ENCODE results near the gene PLCD4. TPM values are rescaled to one million over a fixed set of nuclear protein-coding genes. Genes with fewer than 3 reads are reported as not detected.

The PLCD4 gene
- polyA plus RNA-seq, 1 donor from 2014 or later, result 4.9 TPM

DNA sequence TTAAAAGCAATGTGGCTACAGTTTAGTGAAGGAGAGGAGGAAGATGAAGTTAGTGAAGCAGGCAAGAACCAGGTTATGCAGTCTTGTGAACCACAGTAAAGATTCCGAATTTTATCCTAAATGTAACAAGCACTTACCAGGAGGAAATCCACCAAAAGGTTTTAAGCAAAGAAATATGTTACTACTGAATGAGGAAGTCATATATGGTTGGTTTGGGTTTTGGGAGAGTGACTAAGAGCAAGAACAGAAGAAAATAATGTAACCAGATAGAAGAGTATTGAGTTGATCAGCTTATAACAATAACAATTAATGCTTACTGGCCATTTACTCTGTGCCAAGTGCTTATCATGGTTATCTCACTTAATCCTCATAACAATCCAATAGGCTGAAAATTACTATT is 41.4 kb upstream of the PLCD4 start:
- Histone ChIP-seq H3K9me3 (ENCODE audit: low read length) (no peaks in the 10 kb centered on the region), H3K79me2 (replicated peaks; ENCODE audit: insufficient read depth, low read length) (peaks cover 68% of the 10 kb centered on the region), H3K9me2 (ENCODE audit: insufficient read depth, low read length) (no peaks in the 10 kb centered on the region), H3K9ac (ENCODE audit: low read length) (no peak overlapping the region), H4K20me1 (ENCODE audit: insufficient read depth) (no peaks in the 10 kb centered on the region), H3K4me3 (ENCODE audit: low read length) (peak overlapping the region; percentile 67), H3K27me3 (ENCODE audit: insufficient read depth, low read depth, low read length) (no peaks in the 10 kb centered on the region), H3K27ac (ENCODE audit: low read length) (no peak overlapping the region), H3K36me3 (ENCODE audit: insufficient read depth, low read length) (no peaks in the 10 kb centered on the region), H2AFZ (ENCODE audit: low read depth, low read length) (no peak overlapping the region), H3F3A (ENCODE audit: insufficient read depth, low read length, poor library complexity, severe bottlenecking) (no peaks in the 10 kb centered on the region), H3K4me2 (ENCODE audit: low read length) (peak overlapping the region; percentile 10)
- no peak for TF ChIP-seq REST (IDR thresholded peaks at IDR 0.05; ENCODE audit: borderline replicate concordance)
- no peak for TF ChIP-seq MXI1 (conservative IDR thresholded peaks at IDR 0.05; ENCODE audit: poor library complexity, severe bottlenecking)
- TF ChIP-seq SMC3 (conservative IDR thresholded peaks at IDR 0.05; ENCODE audit: poor library complexity), result no peak

GRCh38 chr2:218567797-218568189 is 39.9 kb upstream of the PLCD4 start:
- peak overlapping the region; percentile 67 for H3K4me3 ChIP-seq (ENCODE audit: low read length)
- H3K27me3 ChIP-seq (ENCODE audit: insufficient read depth, low read depth, low read length), result no peaks in the 10 kb centered on the region
- TF ChIP-seq EZH2 (IDR thresholded peaks at IDR 0.05; ENCODE audit: borderline replicate concordance, insufficient read depth, low read length, poor library complexity, severe bottlenecking) (no peak), REST (IDR thresholded peaks at IDR 0.05; ENCODE audit: borderline replicate concordance) (no peak)
- H3K4me2 ChIP-seq (ENCODE audit: low read length), result peak overlapping the region; percentile 93
- H3K9ac ChIP-seq (ENCODE audit: low read length), result peak overlapping the region; percentile 83
- H2AFZ ChIP-seq (ENCODE audit: low read depth, low read length), result peak overlapping the region; percentile 88
- H3K9me2 ChIP-seq (ENCODE audit: insufficient read depth, low read length), result no peaks in the 10 kb centered on the region
- H3K9me3 ChIP-seq (ENCODE audit: low read length), result no peaks in the 10 kb centered on the region
- no peaks in the 10 kb centered on the region for H4K20me1 ChIP-seq (ENCODE audit: insufficient read depth)
- H3K79me2 ChIP-seq (replicated peaks; ENCODE audit: insufficient read depth, low read length), result peaks cover 83% of the 10 kb centered on the region
- no peaks in the 10 kb centered on the region for H3K36me3 ChIP-seq (ENCODE audit: insufficient read depth, low read length)
- peak overlapping the region; percentile 89 for H3K27ac ChIP-seq (ENCODE audit: low read length)
- H3F3A ChIP-seq (ENCODE audit: insufficient read depth, low read length, poor library complexity, severe bottlenecking), result no peaks in the 10 kb centered on the region

All from neural cell (in vitro differentiated cells).